ENCODE measurements around the gene HPGDS. TPM values are rescaled to one million over a fixed set of nuclear protein-coding genes. Genes with fewer than 3 reads are reported as not detected.
A peak's percentile ranks its signal among the peaks of the same experiment; 100 is the strongest.

Gene HPGDS
- total RNA-seq, 6 experiments from 2014 or later, result 0.16 to 0.98 (median 0.54) TPM; not detected in 1

- ATAC-seq (no peak), DNase-seq (no peak)
- TF ChIP-seq CTCF (IDR thresholded peaks at IDR 0.05) (peak in 2 of 4 donors; percentile 16 to 17), POLR2A (IDR thresholded peaks at IDR 0.05) (no peak)
Measured at GRCh38 chr4:94256828-94257227, 85.8 kb downstream of the HPGDS start.

DNA sequence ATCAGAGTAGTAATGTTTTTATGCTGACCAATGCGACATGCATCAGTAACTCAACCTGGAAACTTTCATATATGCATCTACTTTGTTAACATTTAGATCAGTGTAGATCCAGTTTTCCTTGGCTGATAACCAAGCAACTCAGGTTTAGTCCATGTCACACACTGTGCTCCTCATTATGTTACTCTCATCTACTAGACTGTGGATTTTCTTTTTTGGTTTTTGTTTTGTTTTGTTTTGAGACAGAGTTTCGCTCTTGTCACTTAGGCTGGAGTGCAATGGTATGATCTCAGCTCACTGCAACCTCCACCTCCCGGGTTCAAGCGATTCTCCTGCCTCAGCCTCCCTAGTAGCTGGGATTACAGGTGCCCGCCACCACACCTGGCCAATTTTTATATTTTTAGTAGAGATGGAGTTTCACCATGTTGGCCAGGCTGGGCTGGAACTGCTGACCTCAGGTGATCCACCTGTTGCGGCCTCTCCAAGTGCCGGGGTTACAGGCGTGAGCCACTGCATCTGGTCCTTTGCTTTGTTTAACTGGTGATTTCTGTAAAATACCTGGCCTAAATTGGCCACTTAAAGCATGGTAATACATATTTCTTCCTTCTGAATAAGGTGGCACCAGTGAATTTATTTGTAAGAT, 86.4 kb downstream of the HPGDS start:
- ATAC-seq, result no peak
- intact Hi-C loops (cut with DNase I), result no loop called here

More at GRCh38 chr4:94256828-94257227, 85.8 kb downstream of the HPGDS start:
- no peaks in the 10 kb centered on the region for H3K27me3 ChIP-seq
- peaks cover 0 to 13% (median 3%) of the 10 kb centered on the region in 4 donors for H3K36me3 ChIP-seq
- no peaks in the 10 kb centered on the region for H3K9me3 ChIP-seq
- H3K4me3 ChIP-seq, result no peak overlapping the region
- H3K27ac ChIP-seq, result no peak overlapping the region
- intact Hi-C loops (cut with DNase I), result no loop called here
- no peaks in the 10 kb centered on the region for H3K4me1 ChIP-seq

DNA sequence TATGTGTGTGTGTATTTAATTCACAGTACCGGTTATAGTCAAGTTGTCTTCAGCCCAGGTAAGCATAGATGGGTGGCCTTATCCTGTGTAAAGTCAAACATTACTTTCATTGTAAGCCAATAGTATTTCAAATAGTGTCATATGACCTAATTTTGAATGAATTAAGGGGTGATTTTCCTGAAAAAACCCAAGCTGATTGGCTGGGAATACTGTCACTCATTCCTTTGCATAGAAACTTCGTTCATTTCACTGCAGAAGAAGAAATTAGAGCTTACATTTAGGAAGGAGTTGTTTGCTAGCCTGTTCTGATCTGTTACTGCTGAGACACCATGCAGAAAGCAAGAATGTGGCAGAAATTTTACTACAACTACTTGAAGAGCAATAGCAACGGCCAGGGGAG, 89.6 kb downstream of the HPGDS start:
- no peak for ATAC-seq
- intact Hi-C loops (cut with DNase I), result no loop called here
- H3K9me3 ChIP-seq, result no peaks in the 10 kb centered on the region
- H3K4me3 ChIP-seq, result no peak overlapping the region
- whole genome bisulfite sequencing (ENCODE audit: insufficient coverage, low coverage, low lambda C conversion rate, missing lambda C conversion rate), result 85% methylated on average over 3 of the region's 3 CpGs
- H3K36me3 ChIP-seq, result peaks cover 0 to 24% (median 3%) of the 10 kb centered on the region in 4 donors
- H3K27ac ChIP-seq, result no peak overlapping the region
- H3K27me3 ChIP-seq, result no peaks in the 10 kb centered on the region
- DNase-seq, result no peak
- H3K4me1 ChIP-seq, result no peaks in the 10 kb centered on the region
- TF ChIP-seq CTCF (IDR thresholded peaks at IDR 0.05), result no peak
- no peak for TF ChIP-seq POLR2A (IDR thresholded peaks at IDR 0.05)

More for the DNA sequence above, 86.4 kb downstream of the HPGDS start:
- H3K27ac ChIP-seq, result no peak overlapping the region
- 94% methylated on average over 5 of the region's 8 CpGs for WGBS (ENCODE audit: insufficient coverage, low coverage, low lambda C conversion rate, missing lambda C conversion rate)
- H3K4me1 ChIP-seq, result no peaks in the 10 kb centered on the region
- TF ChIP-seq POLR2A (IDR thresholded peaks at IDR 0.05) (no peak), CTCF (IDR thresholded peaks at IDR 0.05) (no peak)
- H3K36me3 ChIP-seq, result peaks cover 0 to 13% (median 3%) of the 10 kb centered on the region in 4 donors
- H3K4me3 ChIP-seq, result no peak overlapping the region
- no peaks in the 10 kb centered on the region for H3K9me3 ChIP-seq
- no peaks in the 10 kb centered on the region for H3K27me3 ChIP-seq
- no peak for DNase-seq

DNA sequence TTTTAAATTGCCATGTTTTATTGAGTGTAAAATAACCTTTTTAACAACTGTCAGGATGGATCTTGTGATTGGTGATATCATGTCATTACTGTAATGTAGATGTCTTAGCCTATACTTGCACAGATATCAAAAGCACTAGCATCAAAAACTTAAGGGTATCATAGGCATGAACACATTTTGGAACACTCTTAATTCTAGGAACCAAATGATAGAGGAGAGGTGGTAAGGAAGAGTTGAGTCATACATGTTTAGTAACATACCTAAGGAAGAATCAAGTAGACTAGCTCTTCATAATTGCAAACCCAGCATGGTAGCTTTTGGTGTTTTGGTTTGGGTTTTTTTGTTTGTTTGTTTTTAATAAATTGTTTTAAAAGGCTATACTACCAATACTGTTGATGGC, 91.5 kb downstream of the HPGDS start:
- Histone ChIP-seq H3K4me3 (no peak overlapping the region), H3K27me3 (no peaks in the 10 kb centered on the region), H3K27ac (no peak overlapping the region), H3K36me3 (peaks cover 0 to 24% (median 3%) of the 10 kb centered on the region in 4 donors), H3K9me3 (no peaks in the 10 kb centered on the region), H3K4me1 (no peaks in the 10 kb centered on the region)
- DNase-seq (no peak), ATAC-seq (no peak)
- no peak for TF ChIP-seq POLR2A (IDR thresholded peaks at IDR 0.05)
- TF ChIP-seq CTCF (IDR thresholded peaks at IDR 0.05), result no peak
- intact Hi-C loops (cut with DNase I), result no loop called here

Other genes with a start within 250 kb of the HPGDS start
- 10 to 100 TPM in 3 of 6 experiments, 1 to 10 TPM in 3; 7.2 to 10.4 (median 9.6) TPM for gene SMARCAD1, start 135.0 kb downstream of the HPGDS start, total RNA-seq
- 100 to 1,000 TPM in 3 of 6 experiments, 10 to 100 TPM in 3; 71.9 to 135 (median 101) TPM for gene PDLIM5, start 109.1 kb upstream of the HPGDS start, total RNA-seq